HG03521 (cell line): ENCODE data around the gene BHMT.
"Not testable (repeated sequence)": the region's sequence is repeated elsewhere in the genome, so short reads cannot be mapped to it uniquely, and the experiment has no call there.

ENCODE experiments used
- ATAC-seq: cut with Tn5 transposase; IDR thresholded peaks from one replicate; pipeline ENCODE4 v1.9.1; 2021; ENCODE audit warnings: mild to moderate bottlenecking, moderate library complexity; ENCODE audit not compliant: unreplicated experiment

The BHMT gene

GRCh38 chr5:79171635-79172245 lies 60.1 kb downstream of the BHMT start:
- no peak for ATAC-seq

DNA sequence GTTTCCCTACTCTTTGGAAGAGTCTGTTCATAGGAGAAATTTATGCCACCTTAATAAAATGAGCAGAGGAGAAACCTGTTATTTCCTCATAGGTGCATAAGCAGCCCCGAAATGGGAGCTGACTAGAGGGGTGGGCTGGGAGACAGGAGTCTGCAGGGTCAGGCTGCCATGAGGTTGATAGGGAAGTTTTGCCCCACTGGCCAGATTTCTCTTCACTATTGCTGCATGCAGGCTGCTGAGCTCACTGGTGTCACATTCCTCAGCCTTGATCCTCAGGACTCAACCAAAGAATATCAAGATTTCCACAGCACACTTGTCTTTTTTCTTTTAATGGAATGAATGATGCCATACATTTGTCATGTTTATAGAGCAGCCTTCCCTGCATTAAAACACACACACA lies 60.7 kb downstream of the BHMT start:
- ATAC-seq: no peak

DNA sequence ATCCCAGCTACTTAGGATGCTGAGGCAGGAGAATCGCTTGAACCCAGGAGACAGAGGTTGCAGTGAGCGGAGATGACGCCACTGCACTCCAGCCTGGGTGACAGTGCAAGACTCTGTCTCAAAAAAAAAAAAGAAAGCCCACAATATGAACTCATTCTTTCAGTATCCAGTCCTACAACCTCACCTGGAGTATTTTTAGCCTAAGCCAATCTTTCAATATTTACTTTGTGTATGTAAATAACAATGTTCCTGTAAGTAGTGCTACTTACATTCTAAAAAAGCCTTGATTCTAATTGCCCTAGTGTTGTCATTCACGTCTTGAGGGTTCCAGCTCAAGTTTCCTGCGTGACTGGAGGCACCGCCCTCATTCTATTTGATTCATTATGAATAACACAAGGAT lies 62.0 kb downstream of the BHMT start:
- no peak for ATAC-seq

DNA sequence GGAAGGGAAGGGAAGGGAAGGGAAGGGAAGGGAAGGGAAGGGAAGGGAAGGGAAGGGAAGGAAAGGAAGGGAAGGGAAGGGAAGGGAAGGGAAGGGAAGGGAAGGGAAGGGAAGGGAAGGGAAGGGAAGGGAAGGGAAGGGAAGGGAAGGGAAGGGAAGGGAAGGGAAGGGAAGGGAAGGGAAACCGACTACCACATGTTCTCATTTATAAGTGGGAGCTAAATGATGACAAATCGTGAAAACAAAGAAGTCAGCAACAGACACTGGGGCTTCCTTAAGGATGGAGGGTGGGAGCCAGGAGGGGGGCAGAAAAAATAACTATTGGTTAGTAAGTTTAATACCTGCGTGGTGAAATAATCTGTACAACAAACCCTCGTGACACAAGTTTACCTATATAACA lies 68.8 kb downstream of the BHMT start:
- ATAC-seq: not testable (repeated sequence)

GRCh38 chr5:79181419-79182022 lies 69.9 kb downstream of the BHMT start:
- ATAC-seq: no peak
